HS-5 (cell line): Measurements from ENCODE around the gene ZNF521.

Source experiments
- DNase-seq: peaks from one replicate; pipeline ENCODE4 v3.0.0-alpha.2; 2012; ENCODE audit warnings: low read depth

The ZNF521 gene

DNA sequence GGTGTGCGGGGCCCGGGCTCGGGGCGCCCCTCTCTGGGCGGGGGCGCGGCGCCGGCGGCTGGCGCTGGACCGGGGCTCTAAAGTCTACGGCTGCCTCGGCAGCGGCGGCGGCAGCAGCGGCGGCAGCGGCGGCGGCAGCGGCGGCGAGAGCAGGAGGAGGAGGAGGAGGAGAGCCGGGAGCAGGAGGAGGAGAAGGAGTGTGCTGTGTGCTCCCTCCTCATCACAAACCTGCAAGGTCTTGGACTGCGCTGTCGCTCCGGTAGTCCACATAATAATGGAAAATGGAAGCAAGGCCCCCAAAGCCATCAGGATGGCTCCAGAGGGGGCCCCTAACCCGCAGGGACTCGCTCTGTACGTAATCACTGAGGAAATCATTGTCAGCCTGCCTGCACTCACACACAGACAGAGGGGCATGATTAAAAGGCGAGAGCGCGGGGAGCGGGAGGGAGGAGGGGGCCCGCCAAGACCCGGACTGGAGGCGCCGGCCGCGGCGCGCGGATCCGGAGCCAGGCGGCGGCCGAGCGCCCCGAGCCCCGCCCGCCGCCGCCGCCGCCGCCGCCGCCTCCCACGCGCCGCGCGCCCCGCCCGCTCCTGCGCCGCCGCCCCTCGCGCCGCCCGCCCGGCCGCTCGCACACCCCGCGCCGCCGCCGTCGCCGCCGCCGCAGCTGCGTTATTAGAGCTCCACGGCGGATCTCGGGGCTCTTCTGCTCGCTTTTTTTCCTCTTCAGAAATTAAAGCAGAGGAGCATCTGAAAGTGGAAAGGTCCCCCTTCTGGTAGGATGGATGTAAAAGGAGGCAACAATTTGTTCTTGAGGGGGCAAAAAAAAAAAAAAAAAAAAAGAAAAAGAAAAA is at the start of gene ZNF521:
Gene ZNF521 (minus strand): TSS at position 390 of the 852 bp plus-strand sequence. CDS start 1,220 bp downstream, outside the sequence.
- peak; percentile 68 for DNase-seq

DNA sequence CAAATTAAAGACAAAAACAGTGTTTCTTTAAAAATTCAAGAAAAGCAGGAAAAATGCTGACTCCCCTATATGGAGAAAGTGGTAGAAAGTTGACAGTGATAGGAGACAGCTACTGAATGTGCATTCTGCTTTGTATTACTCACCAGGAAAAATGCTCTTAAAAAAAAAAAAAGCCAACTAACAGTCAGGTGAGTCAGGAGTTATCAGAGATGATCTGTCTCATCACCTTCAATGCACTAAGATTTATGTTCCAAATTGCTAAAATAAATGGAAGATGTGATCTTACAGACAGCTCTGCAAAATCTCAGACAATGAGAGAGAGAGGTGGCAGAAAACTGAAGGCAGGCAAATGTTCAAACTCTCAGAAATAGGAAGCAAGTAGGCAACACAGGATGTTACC is 47.6 kb upstream of the ZNF521 start:
- peak; percentile 45 for DNase-seq

DNA sequence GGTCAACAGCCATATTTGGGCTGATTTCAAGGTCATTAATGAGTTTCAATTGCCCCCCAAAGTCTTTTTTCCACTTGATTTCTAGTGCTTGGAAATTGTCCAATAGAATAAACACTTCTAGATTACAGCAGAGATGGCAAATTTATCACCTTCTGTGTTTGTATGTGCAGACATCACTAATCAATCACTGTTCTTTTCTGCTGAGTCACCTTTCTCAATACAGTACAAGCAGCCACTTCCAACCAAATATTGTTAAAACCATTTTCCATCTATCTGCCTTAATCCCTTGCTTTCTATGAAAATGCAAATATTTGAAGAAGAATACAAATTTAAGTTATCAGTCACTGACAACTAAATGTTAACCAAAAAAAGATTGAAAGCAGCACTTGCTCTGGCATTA is 40.2 kb upstream of the ZNF521 start:
- no peak for DNase-seq

DNA sequence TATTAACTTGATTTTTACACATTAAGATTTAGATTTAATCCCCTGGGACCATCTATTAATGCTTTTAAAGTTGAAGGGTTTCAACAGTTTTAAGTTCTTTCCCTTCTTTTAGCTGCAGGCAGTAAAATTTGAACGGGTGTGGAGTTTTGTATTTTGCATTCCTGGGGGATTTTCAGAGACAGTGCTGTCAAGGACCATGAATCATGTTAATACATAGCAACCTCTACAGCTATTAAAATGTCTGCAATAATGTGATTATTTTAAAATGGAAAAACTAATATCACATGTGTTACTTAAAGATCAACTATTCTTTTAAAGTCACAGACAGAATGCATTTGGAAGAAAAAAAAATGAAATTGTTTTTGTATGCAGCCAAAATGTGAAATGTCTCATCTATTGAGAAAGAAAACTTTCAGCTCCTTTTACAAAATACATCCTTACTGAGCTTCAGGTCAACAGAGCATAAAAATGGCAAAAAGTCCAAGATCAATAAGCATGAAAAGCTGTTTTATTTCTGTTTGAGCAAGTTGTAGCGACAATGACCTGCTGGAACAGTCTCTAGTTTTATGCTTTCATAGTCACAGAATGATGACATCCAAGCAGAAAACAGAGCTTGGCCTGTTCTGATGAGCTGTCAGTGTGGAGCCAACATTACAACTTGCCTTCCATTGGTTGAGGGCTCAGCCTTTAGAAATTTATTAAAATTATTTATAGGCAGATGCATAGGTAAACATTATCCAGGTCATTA is 21.6 kb upstream of the ZNF521 start:
- DNase-seq, result no peak

DNA sequence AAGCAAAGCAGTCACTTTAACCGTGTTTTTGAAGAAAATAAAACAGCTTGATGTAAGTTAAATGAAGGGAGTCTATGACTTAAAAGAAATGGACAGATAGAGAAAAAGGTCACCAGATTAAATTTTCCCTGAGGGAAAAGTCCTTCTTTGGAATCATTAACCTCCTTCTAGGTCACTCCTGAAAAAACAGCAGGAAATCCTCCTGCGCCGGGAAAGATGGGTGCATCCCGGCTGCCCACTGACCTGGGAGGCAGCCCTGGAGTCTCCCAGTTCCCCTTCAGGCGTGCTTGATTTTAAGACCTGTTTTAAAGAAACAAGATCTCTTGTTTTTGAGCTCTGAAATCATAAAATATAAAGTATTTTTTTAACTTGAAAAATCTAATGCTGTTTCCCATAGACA is 18.4 kb upstream of the ZNF521 start:
- no peak for DNase-seq

DNA sequence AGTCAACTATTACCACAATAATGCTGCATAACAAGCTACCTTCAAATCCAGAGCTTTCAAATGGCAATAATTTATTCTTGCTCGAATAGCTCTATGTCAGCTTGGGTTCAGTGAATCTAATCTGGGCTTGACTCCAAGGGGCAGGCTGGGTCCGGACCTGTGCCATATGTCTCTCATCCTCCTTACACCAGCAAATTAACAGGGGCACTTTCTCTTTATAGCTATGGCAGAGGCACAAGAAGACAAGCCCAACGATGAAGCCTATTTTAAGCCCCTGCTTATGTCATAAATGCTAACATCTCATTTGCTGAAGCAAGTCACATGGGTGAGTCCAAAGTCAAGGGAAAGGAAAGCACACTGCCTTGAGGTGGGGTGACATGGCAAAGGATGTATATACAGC is 13.3 kb upstream of the ZNF521 start:
- DNase-seq, result no peak

DNA sequence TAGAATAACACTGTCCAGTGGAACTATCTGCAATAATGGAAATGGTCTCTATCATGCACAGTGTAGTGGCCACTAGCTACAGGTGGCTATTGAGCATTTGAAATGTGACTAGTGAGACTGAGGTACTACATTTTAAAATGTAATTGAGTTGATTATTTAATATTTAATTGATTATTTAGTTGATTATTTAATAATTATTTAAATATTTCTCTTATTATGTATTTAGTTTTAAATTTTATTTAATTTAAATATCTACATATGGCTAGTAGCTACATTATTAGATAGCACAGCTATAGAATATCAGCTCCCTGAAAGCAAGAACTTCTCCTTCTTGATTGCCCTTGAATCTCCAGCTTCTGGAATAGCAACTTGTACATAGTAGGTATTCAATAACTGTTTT is 12.8 kb upstream of the ZNF521 start:
- DNase-seq, result no peak

DNA sequence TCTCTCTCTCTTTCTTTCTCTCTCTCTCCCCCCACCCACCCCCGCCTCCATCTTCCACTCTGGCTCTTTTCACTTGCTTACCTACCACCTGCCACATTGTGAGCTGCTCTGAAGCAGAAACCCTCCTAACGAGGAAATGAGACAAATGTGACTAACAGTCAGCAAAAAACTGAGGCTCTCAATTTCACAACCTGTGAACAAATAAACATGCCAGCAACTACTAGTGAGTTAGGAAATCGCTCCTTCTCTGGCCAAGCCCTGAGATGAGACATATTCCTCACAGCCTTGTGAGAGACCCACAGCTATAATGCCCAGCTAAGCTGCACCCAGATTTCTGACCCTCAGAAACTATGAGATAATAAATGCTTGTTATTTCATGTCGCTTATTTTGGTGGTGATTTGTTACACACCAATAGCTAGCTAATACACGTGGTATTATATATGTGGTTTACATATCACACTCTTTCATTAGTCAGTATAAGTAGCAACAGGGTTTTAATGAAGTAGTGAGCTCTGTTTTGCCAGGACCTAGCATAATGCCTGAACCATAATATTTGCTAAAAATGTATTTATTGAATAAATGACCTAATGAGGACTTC is 8.4 kb upstream of the ZNF521 start:
- DNase-seq, result no peak

DNA sequence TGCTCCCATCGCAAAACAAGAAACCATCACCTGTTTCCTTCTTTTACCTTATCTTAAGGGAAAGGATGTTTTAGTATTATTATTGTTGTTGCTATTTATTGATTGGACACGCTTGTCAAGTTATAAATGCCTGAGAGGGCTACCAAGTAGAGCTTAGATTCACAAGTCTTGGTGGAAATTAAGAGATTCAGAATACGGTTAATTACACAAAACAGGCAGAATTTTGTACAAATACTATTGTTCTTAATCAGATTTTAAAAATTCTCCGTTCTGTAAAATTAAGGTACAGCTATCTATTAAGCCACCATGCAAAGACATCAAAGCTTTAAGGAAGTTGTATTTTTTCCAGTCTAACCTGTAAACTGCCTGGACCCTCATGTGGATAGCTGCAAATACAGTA is 1.1 kb upstream of the ZNF521 start:
- DNase-seq, result no peak

DNA sequence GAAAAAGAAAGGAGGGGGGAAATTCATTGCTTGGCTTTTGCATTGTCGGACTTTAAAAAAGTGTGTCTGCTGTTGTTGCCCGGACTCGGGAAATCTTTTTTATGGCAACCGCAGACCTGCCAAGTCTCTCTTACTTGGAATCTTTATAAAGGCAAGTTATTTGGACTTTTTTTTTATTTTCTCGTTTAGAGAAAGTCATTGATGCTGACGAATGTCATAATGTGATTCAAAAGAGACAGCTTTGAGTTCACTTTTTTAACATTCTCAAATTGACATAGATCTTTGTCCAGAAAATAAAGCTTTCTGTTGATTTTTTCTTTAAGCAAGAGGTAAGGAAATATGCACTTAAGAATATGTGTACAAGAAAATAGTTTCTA is 651 bp upstream of the ZNF521 start:
- no peak for DNase-seq

DNA sequence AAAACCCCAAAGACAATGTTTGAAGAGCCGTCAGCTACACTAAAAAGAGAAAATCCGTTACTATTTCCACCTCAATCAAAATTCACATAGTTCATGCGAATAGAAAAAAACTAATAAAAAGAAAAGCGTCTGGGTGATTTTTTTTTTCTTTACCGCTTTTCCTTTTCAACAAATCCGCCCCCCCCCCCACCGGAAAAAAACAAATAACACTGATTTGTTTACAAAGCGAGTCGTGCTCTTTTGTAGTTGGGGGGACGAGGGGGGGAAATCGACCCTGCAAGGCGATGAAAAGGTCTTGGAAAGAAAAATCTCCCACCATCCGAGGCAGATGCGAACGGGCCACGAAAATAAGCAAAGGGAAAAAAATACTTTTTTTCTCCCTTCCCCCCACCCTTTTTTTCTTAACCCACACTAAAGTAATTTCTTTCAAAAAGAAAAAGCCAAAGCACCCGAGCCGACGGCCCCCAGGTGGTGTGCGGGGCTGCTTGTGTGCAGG is 638 bp downstream of the ZNF521 start:
- no peak for DNase-seq

DNA sequence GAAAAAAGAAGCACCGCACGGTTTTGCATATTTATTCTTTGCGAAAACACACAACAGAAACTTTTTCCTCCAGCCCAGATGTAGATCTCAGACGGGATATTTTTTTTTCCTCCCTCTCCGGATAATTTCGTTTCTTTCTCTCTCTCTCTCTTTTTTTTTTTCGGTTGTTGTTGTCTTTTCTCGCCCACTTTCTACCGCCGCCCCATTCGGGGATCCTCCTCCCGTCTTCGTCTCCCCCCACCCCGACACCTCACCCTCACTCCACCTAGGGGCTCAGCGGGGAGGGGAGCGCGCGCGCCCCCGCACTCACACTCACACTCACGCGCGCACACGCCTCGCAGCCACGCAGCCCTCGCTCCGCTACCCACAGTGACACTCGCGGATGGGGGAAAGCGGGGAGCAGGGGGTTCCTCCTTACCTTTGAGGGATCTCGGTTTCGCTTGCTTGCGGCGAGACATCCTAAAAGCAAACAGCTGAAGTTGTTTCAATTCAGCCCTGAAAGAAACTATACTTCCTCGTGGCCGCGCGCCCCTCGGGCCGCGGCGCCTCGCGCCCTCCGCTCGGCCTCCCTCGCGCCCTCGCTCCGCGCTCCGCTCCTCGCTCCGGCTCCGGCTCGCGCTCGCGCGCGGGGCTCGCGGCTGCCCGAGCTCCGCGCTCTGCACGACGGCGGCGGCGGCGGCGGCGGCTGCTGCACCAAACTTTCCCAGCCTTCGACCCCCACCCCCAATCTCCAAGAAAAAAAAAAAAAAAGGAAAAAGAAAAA is 1.3 kb downstream of the ZNF521 start:
- DNase-seq, result no peak

DNA sequence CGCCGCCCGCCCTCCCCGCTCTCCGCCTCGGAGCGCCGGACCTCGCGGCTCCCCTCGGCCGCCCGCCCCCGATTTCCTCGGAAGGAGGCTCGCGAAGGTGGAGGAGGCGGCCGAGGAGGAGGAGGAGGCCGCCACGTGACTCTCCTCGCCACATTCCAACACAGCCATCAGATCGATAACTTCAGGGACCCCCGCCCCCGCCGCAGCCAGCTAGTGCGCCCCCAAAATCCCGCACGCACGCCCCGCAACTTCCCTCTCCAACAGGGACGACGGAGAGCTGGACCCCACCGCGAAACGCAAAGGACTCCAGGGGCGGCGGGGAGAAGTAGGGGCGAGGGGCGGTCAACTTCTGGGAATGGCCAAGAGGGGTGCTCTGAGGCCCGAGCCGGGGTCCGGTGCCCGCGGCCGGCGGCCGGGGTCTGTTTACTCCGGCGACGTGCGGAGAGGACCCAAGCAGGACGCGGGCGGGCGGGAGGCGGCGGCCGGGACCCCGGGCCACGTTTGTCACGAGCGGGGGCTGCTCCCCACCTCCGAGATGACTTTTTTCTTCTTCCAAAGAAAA is 2.0 kb downstream of the ZNF521 start:
- no peak for DNase-seq

DNA sequence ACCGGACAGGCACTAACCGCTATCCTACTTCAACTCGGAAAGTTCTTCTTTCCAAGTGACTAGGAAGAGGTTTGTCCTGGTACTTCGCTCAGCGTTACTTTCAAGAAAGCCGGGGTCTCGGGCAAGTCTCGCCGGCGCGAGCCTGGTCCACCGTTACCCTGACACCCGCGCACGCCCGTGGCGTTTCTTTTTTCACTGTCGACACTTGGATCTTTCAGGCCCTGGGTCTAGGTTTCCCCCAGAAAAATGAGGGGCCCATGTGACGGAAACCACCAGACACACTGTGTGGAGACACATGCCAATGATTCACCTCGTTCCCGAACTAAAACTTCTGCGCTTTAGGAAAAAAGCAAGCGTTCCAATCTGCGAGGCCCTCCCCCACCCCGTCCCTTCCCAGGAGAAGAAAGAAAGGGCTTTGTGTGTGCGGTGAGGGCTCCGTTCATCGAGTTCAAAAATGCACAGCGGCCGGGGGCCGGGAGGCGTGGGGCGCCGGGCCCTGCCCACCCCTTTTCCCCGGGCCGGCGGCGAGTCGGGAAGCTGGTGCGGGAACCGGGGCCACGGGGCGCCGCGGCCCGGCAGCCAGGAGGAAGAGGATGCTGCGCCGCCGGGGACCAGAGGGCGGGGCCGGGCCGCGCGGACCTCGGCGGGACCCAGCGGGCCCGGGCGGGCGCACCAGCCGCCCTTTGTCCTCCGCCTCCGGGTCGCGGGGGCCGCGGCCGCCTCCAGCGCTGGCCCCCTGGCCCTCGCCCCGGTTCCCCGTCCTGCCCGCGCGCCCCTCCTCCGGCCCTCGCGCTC is 2.6 kb downstream of the ZNF521 start:
- DNase-seq, result peak; percentile 49

DNA sequence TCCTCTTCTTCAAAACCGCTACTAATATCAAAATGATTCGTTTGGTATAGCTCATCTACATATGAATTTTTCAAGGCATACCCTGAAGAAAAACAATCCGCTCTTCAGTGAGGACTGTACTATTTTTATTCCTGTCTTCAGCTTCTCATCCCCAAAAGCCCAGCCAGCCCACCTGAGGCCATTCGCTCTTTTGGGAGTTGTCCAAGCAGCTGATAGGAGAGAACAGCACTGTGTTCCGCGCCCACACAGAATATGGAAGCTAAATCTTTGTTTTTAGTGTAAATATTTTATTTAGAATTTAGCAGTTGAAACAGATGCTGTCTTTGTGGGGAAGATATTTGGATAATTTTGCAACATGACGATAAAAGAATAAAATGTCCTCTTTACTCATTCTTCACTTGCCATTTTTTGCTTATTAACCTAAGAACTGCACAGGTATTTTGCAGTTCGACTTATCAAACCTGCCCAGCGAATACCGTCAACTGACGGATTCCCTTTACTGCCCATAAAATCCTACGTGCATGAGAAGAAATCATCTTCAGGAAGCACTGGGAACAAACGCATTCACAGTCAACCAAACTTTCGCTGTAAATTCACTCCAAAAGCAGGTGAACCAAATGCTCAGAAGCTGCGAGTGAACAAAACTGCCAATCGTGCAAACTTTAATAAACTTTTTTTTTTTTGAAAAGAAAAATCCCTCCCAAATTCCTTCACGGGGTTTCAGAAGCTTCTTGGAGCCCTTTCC is 3.4 kb downstream of the ZNF521 start:
- no peak for DNase-seq

DNA sequence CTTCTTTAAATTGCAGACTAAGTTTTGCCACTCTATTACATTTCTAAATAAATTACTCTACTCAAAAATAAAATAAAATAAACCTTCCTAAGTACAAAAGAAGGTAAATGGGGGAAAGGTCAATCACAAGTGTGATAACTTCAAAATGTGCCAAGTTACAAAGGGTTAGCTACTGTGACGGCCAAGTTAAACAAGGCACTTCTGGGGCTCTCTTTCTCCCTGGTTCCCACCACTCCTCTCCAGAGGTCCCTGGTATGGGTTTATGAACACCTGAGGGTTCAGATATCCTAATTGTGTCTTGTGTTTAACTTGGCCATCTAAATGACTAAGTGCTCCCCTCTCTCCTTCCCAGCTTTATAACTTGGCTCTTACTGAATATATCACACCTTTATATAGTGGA is 5.4 kb downstream of the ZNF521 start:
- DNase-seq, result no peak

DNA sequence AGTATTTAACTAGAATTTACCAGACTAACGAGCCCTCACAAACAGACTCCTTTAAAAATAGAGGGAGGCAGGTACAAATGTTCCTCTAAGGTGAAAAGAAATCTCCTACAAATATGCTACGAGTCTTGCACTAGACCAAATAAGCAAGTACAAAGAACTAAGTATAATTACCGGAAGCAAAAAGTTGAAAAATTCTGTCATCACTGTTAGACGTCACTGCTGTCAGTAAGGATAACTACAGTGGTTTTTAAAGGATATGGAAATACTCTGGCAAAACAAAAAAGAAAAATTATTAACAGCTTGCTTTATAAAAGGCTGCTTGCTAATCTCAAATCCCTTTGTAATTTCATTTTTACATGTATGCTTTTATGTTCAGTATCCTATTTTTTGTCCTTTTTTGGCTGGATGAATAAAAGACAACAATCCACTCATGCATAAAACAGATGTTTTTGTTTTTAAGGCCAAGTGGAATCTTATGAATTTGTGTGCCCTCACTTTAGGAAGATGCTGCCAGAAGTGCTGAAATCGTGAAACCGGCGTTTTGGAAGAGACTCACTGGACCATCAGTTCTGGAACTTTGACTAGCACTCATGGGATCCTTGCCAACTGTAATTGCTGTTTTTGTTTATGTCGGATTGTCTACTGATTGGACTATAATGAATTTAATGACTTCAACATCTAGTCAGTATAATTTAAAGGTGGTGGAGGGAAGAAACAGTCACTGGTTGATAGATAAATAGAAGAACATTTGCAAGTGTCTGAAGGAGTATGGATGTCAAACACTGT is 6.7 kb downstream of the ZNF521 start:
- DNase-seq, result no peak

DNA sequence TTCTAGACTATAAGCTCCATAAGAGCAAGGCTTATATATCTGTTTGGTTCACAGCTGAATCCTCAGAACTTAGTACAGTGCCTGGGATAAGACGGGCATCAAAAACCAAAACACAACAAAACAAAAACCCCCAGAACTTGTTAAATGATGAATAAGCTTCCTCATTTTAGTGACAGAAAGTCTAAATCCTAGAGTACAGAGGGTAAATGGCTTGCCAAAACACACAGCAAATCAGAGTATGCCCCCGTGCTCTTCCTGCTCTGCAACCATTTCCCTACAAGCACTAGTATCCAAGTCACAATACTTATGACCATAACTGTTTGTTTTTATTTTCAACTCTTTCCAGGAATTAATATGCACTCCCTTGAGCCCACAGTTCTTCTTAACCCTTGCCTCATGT is 10.1 kb downstream of the ZNF521 start:
- no peak for DNase-seq

DNA sequence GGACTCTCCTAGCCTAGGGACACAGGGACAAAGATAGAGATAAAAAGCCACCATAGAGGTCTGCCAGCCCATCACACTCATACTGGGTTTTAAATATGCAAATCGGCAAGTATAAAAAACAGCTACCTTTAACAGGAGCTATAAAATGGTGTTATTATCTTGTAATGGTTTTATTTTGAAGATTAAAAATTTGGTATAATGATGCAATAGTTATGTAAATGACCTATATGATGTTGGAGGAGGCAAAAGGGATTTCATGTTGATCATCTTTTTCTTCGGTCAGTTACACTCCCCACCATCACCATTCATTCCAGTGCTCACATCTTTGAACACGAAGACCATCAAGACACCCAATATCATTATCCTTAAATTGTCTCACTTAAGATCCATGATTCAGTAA is 11.2 kb downstream of the ZNF521 start:
- DNase-seq, result no peak
